Measurements from ENCODE around the gene PTPN11.

GRCh38 chr12:112389228-112389627 lies 29.5 kb upstream of the PTPN11 start:
- TF ChIP-seq EZH2 (IDR thresholded peaks at IDR 0.05; ENCODE audit: low read depth, low read length, severe bottlenecking) = no peak
- TF ChIP-seq CTCF (IDR thresholded peaks at IDR 0.05; ENCODE audit: control extremely low read depth in 1 of 3, insufficient read depth in 1 of 3, low read depth in 1 of 3, low read length in 3 of 3) = no peak
- no peak for TF ChIP-seq USF2 (IDR thresholded peaks at IDR 0.05; ENCODE audit: low read length)
- no peak for TF ChIP-seq EP300 (IDR thresholded peaks at IDR 0.05; ENCODE audit: borderline replicate concordance in 1 of 2, low read depth in 2 of 2, low read length in 2 of 2)
